Activated CD8-positive, alpha-beta memory T cell treated with anti-CD3 and anti-CD28 coated beads for 4 hours (primary cell): ENCODE measurements around the gene TMEM52.
A peak's percentile ranks its signal among the peaks of the same experiment; 100 is the strongest.

Experiments used
- DNase-seq, 2 donors: peaks; one replicate each; pipeline ENCODE4 v3.0.0-alpha.2; 2020; ENCODE audit warnings: low read depth in 2 of 2

TMEM52 gene

GRCh38 chr1:1914971-1915692, 3.9 kb downstream of the TMEM52 start, which contains the start of gene CALML6:
Gene CALML6, plus strand, starts transcription at chr1:1915260. Its CDS starts 21 bp downstream, at chr1:1915281.
- no peak for DNase-seq

GRCh38 chr1:1914101-1914970, 4.7 kb downstream of the TMEM52 start:
- no peak for DNase-seq

GRCh38 chr1:1911350-1912041, 7.6 kb downstream of the TMEM52 start:
- DNase-seq: no peak

- DNase-seq: no peak
Observed at GRCh38 chr1:1910651-1911331, 8.3 kb downstream of the TMEM52 start.

GRCh38 chr1:1910033-1910465, 9.0 kb downstream of the TMEM52 start:
- no peak for DNase-seq

GRCh38 chr1:1908506-1908791, 10.6 kb downstream of the TMEM52 start:
- no peak for DNase-seq

- no peak for DNase-seq
Observed at GRCh38 chr1:1907098-1907736, 11.9 kb downstream of the TMEM52 start.

GRCh38 chr1:1906185-1907097, 12.6 kb downstream of the TMEM52 start:
- peak in 1 of 2 donors; percentile 41 for DNase-seq

GRCh38 chr1:1903224-1903623, 15.9 kb downstream of the TMEM52 start:
- DNase-seq: no peak

- no peak for DNase-seq
Observed at GRCh38 chr1:1901641-1902294, 17.3 kb downstream of the TMEM52 start.

- DNase-seq: no peak
Observed at GRCh38 chr1:1900883-1901640, 18.0 kb downstream of the TMEM52 start.

- no peak for DNase-seq
Observed at GRCh38 chr1:1899967-1900327, 19.1 kb downstream of the TMEM52 start.

- DNase-seq: no peak
Observed at GRCh38 chr1:1899266-1899966, 19.7 kb downstream of the TMEM52 start.

- no peak for DNase-seq
Observed at GRCh38 chr1:1898246-1898933, 20.7 kb downstream of the TMEM52 start.

GRCh38 chr1:1895456-1896336, 23.4 kb downstream of the TMEM52 start:
- no peak for DNase-seq

GRCh38 chr1:1895060-1895418, 24.0 kb downstream of the TMEM52 start:
- no peak for DNase-seq
